NCI-H2081 treated with DMSO at 0.1 percent for 48 hours (cell line): ENCODE measurements around the gene PEAK3.

Experiments used
- DNase-seq: peaks from one replicate; lab custom pipeline; 2025; lab: John Stamatoyannopoulos, UW

The PEAK3 gene

GRCh38 chr19:2236314-2237050 is 45.5 kb downstream of the PEAK3 start, which contains the start of the genes PLEKHJ1 and SF3A2:
PLEKHJ1 (minus strand) TSS chr19:2236329; CDS start chr19:2236248, 81 bp downstream.
SF3A2 (plus strand) TSS chr19:2236824; CDS start chr19:2243419, 6,595 bp downstream.
- peak; percentile 85 for DNase-seq

- no peak for DNase-seq
Measured at GRCh38 chr19:2236064-2236313, 46.0 kb downstream of the PEAK3 start.

- DNase-seq: no peak
Measured at GRCh38 chr19:2235381-2236063, 46.5 kb downstream of the PEAK3 start.

GRCh38 chr19:2234996-2235380 is 47.0 kb downstream of the PEAK3 start:
- no peak for DNase-seq

GRCh38 chr19:2233601-2234280 is 48.2 kb downstream of the PEAK3 start:
- DNase-seq: no peak

- DNase-seq: no peak
Measured at GRCh38 chr19:2232286-2233151, 49.5 kb downstream of the PEAK3 start.

GRCh38 chr19:2231621-2232221 is 50.3 kb downstream of the PEAK3 start:
- DNase-seq: no peak

- DNase-seq: no peak
Measured at GRCh38 chr19:2230807-2231533, 51.0 kb downstream of the PEAK3 start.

GRCh38 chr19:2230033-2230531 is 51.9 kb downstream of the PEAK3 start:
- no peak for DNase-seq

GRCh38 chr19:2229103-2230032 is 52.6 kb downstream of the PEAK3 start:
- DNase-seq: no peak

GRCh38 chr19:2228157-2229030 is 53.6 kb downstream of the PEAK3 start:
- DNase-seq: no peak

- DNase-seq: no peak
Measured at GRCh38 chr19:2227415-2228156, 54.4 kb downstream of the PEAK3 start.

GRCh38 chr19:2226840-2227360 is 55.1 kb downstream of the PEAK3 start:
- DNase-seq: no peak

- DNase-seq: no peak
Measured at GRCh38 chr19:2226051-2226839, 55.7 kb downstream of the PEAK3 start.

- no peak for DNase-seq
Measured at GRCh38 chr19:2225415-2226050, 56.4 kb downstream of the PEAK3 start.

GRCh38 chr19:2224754-2225349 is 57.1 kb downstream of the PEAK3 start:
- DNase-seq: no peak
